ENCODE measurements around the gene OSMR.

GRCh38 chr5:38913714-38914113 is 67.9 kb downstream of the OSMR start:
- TF ChIP-seq EZH2phosphoT487 (conservative IDR thresholded peaks at IDR 0.05; ENCODE audit: low read length) = no peak
- TF ChIP-seq, protein P1, sequence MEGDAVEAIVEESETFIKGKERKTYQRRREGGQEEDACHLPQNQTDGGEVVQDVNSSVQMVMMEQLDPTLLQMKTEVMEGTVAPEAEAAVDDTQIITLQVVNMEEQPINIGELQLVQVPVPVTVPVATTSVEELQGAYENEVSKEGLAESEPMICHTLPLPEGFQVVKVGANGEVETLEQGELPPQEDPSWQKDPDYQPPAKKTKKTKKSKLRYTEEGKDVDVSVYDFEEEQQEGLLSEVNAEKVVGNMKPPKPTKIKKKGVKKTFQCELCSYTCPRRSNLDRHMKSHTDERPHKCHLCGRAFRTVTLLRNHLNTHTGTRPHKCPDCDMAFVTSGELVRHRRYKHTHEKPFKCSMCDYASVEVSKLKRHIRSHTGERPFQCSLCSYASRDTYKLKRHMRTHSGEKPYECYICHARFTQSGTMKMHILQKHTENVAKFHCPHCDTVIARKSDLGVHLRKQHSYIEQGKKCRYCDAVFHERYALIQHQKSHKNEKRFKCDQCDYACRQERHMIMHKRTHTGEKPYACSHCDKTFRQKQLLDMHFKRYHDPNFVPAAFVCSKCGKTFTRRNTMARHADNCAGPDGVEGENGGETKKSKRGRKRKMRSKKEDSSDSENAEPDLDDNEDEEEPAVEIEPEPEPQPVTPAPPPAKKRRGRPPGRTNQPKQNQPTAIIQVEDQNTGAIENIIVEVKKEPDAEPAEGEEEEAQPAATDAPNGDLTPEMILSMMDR (IDR thresholded peaks at IDR 0.05; ENCODE audit: insufficient read depth, low read length, poor library complexity, severe bottlenecking) = no peak
